H9 (cell line): ENCODE measurements around the gene PAQR5. TPM values are rescaled to one million over a fixed set of nuclear protein-coding genes. Genes with fewer than 3 reads are reported as not detected.

Experiments used
- DNase-seq: peaks from one replicate; pipeline ENCODE4 v3.0.0-alpha.2; 2017
- H2AFZ ChIP-seq: one replicate; pipeline ENCODE4 v1.6.1; 2013; ENCODE audit warnings: mild to moderate bottlenecking, low read length, control low read depth, moderate library complexity
- H2AK5ac ChIP-seq: 2 replicates; pipeline ENCODE4 v1.6.1; 2013; ENCODE audit warnings: low read length, control low read depth, mixed read lengths; ENCODE audit not compliant: insufficient read length
- H2BK120ac ChIP-seq: one replicate; pipeline ENCODE4 v1.6.1; 2013; ENCODE audit warnings: low read depth, mild to moderate bottlenecking, low read length, control low read depth, inconsistent platforms; ENCODE audit not compliant: poor library complexity, severe bottlenecking
- H2BK12ac ChIP-seq: 2 replicates; pipeline ENCODE4 v1.6.1; 2013; ENCODE audit warnings: low read length, control low read depth, mixed read lengths, low read depth; ENCODE audit not compliant: insufficient read length
- H2BK15ac ChIP-seq: 2 replicates; pipeline ENCODE4 v1.6.1; 2013; ENCODE audit warnings: low read depth, low read length, control low read depth
- H2BK20ac ChIP-seq: one replicate; pipeline ENCODE4 v1.6.1; 2013; ENCODE audit warnings: low read depth, mild to moderate bottlenecking, low read length, control low read depth, inconsistent platforms; ENCODE audit not compliant: poor library complexity, severe bottlenecking
- H2BK5ac ChIP-seq: 2 replicates; pipeline ENCODE4 v1.6.1; 2013; ENCODE audit warnings: low read length, control low read depth, mixed read lengths; ENCODE audit not compliant: insufficient read length
- H3K14ac ChIP-seq: 2 replicates; pipeline ENCODE4 v1.6.1; 2013; ENCODE audit warnings: low read length, control low read depth; ENCODE audit not compliant: insufficient read depth
- H3K18ac ChIP-seq: 2 replicates; pipeline ENCODE4 v1.6.1; 2013; ENCODE audit warnings: low read depth, mild to moderate bottlenecking, mixed read lengths, low read length, control low read depth; ENCODE audit not compliant: insufficient read length
- H3K23ac ChIP-seq: 2 replicates; pipeline ENCODE4 v1.6.1; 2013; ENCODE audit warnings: low read length, control low read depth, mixed read lengths, low read depth; ENCODE audit not compliant: insufficient read length
- H3K23me2 ChIP-seq: 2 replicates; pipeline ENCODE4 v1.6.1; 2013; ENCODE audit warnings: low read depth, mild to moderate bottlenecking, mixed read lengths, low read length, control low read depth; ENCODE audit not compliant: insufficient read length, poor library complexity, severe bottlenecking
- H3K27ac ChIP-seq: 2 replicates; pipeline ENCODE4 v1.5.1; 2013; ENCODE audit warnings: low read length, control low read depth, mixed read lengths, low read depth; ENCODE audit not compliant: insufficient read length
- H3K27me3 ChIP-seq: 2 replicates; pipeline ENCODE4 v1.6.1; 2013; ENCODE audit warnings: low read length, control low read depth, inconsistent platforms; ENCODE audit not compliant: insufficient read depth
- H3K4ac ChIP-seq: 2 replicates; pipeline ENCODE4 v1.6.1; 2013; ENCODE audit warnings: low read depth, mild to moderate bottlenecking, control low read depth, inconsistent platforms, low read length, moderate library complexity
- H3K4me1 ChIP-seq: 2 replicates; pipeline ENCODE4 v1.6.1; 2013; ENCODE audit warnings: low read length, control low read depth, inconsistent platforms; ENCODE audit not compliant: insufficient read depth
- H3K4me2 ChIP-seq: 2 replicates; pipeline ENCODE4 v1.6.1; 2013; ENCODE audit warnings: low read length, control low read depth, mixed read lengths; ENCODE audit not compliant: insufficient read length, insufficient read depth
- H3K56ac ChIP-seq: 2 replicates; pipeline ENCODE4 v1.6.1; 2013; ENCODE audit warnings: low read depth, mild to moderate bottlenecking, mixed read lengths, low read length, control low read depth; ENCODE audit not compliant: insufficient read length
- H3K79me1 ChIP-seq: 2 replicates; pipeline ENCODE4 v1.6.1; 2013; ENCODE audit warnings: low read depth, mild to moderate bottlenecking, moderate library complexity, low read length, control low read depth, inconsistent platforms; ENCODE audit not compliant: insufficient read depth, poor library complexity, severe bottlenecking
- H3K79me2 ChIP-seq: 2 replicates; pipeline ENCODE4 v1.6.1; 2013; ENCODE audit warnings: low read length, control low read depth, inconsistent platforms; ENCODE audit not compliant: insufficient read depth
- H3K9ac ChIP-seq: 2 replicates; pipeline ENCODE4 v1.6.1; 2013; ENCODE audit warnings: low read length, control low read depth, mixed read lengths; ENCODE audit not compliant: insufficient read length; ENCODE audit errors: extremely low read depth
- H3K9me3 ChIP-seq: one replicate; pipeline ENCODE4 v1.6.1; 2013; ENCODE audit warnings: low read depth, low read length, inconsistent platforms; ENCODE audit not compliant: control insufficient read depth
- H3T11ph ChIP-seq: one replicate; pipeline ENCODE4 v1.6.1; 2013; ENCODE audit warnings: mild to moderate bottlenecking, low read length, control low read depth, inconsistent platforms
- H4K20me1 ChIP-seq: one replicate; pipeline ENCODE4 v1.6.1; 2013; ENCODE audit not compliant: control insufficient read depth, insufficient read length, insufficient read depth
- H4K5ac ChIP-seq: 2 replicates; pipeline ENCODE4 v1.6.1; 2013; ENCODE audit warnings: low read depth, mild to moderate bottlenecking, mixed read lengths, low read length, control low read depth; ENCODE audit not compliant: insufficient read length
- H4K8ac ChIP-seq: replicated peaks from 2 replicates; pipeline ENCODE4 v1.6.1; 2013; ENCODE audit warnings: low read length, control low read depth, mixed read lengths, low read depth; ENCODE audit not compliant: insufficient read length
- H4K91ac ChIP-seq: 2 replicates; pipeline ENCODE4 v1.6.1; 2013; ENCODE audit warnings: low read depth, mild to moderate bottlenecking, moderate library complexity, mixed read lengths, low read length, control low read depth; ENCODE audit not compliant: insufficient read length
- H3K27ac Mint-ChIP-seq, 3 experiments: 2 replicates in 2 of 3; 3 replicates in 1 of 3; pipeline ENCODE4 v1.8.0; 2020 to 2021; ENCODE audit warnings: mixed read lengths in 3 of 3, mild to moderate bottlenecking in 1 of 3, moderate library complexity in 1 of 3
- H3K27me3 Mint-ChIP-seq: 2 replicates; pipeline ENCODE4 v1.8.0; 2021; ENCODE audit warnings: low read depth, mild to moderate bottlenecking, moderate library complexity, mixed read lengths
- H3K36me3 Mint-ChIP-seq, 3 experiments: 2 replicates in 2 of 3; 3 replicates in 1 of 3; pipeline ENCODE4 v1.8.0; 2020 to 2021; ENCODE audit warnings: low read depth in 3 of 3, mixed read lengths in 3 of 3; ENCODE audit not compliant: insufficient read depth in 1 of 3
- H3K4me1 Mint-ChIP-seq, 2 experiments: 2 replicates each; pipeline ENCODE4 v1.8.0; 2020; ENCODE audit warnings: mixed read lengths in 2 of 2
- H3K4me3 Mint-ChIP-seq, 2 experiments: 2 replicates in 1 of 2; 3 replicates in 1 of 2; pipeline ENCODE4 v1.8.0; 2020 to 2021; ENCODE audit warnings: mild to moderate bottlenecking in 2 of 2, mixed read lengths in 2 of 2, moderate library complexity in 1 of 2
- H3K9me3 Mint-ChIP-seq, 2 experiments: 2 replicates in 1 of 2; 3 replicates in 1 of 2; pipeline ENCODE4 v1.8.0; 2020; ENCODE audit warnings: mild to moderate bottlenecking in 2 of 2, mixed read lengths in 2 of 2, moderate library complexity in 1 of 2
- WGBS: extraction: QIAGEN DNeasy Blood & Tissue Kit; methylation state at CpG from one replicate; pipeline ENCODE4 v1.1.7; 2013; ENCODE audit warnings: missing lambda C conversion rate, low lambda C conversion rate, mixed read lengths; ENCODE audit not compliant: insufficient read length; ENCODE audit errors: extremely low coverage; 5-methylcytosine and 5-hydroxymethylcytosine counted together
- total RNA-seq: library from RNA; stranded (reverse); gene quantifications from 2 replicates; pipeline ENCODE4 v1.2.1, GENCODE V29; 2021
- TF ChIP-seq, protein P1 (sequence below): fragments of 200-600 bp; sonication (generic); conservative IDR thresholded peaks from 3 replicates; pipeline ENCODE4 v1.8.0; 2021; ENCODE audit warnings: antibody characterized with exemption, mild to moderate bottlenecking

The PAQR5 gene
- total RNA-seq, 1 experiment from 2014 or later = 1.6 TPM

DNA sequence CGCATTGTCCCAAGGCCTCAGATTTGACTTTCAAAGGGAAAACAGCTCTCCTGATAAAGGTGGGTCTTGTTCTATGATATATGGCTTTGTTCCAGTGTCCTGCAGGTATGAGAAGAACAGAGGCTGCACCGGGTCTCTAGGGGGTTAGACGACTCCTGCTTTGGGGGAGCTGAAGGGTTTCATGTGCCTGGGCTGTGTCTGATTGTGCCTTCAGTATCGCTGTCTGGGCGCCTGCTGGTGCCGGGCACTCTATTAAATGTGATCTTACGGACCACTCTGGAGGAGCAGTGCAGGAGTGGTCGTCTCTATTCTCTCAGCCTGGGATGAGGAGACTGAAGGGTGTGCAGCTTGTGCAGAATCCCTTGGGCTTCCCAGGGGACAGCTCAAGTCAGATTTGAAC lies 16.0 kb downstream of the PAQR5 start:
- Histone ChIP-seq H3K18ac (no peak overlapping the region), H3K56ac (no peak overlapping the region), H3K9me3 (no peaks in the 10 kb centered on the region), H3K9ac (no peak overlapping the region), H3K4me2 (no peak overlapping the region), H3K79me1 (no peaks in the 10 kb centered on the region), H2BK15ac (no peak overlapping the region), H4K91ac (no peak overlapping the region), H3K79me2 (no peaks in the 10 kb centered on the region), H2AK5ac (no peak overlapping the region), H4K8ac (no peak overlapping the region), H3K4me1 (no peaks in the 10 kb centered on the region), H3K27ac (no peak overlapping the region), H3K23ac (no peak overlapping the region), H3K14ac (no peak overlapping the region), H3K27me3 (no peaks in the 10 kb centered on the region), H3K4ac (no peak overlapping the region), H2BK12ac (no peak overlapping the region), H3K23me2 (no peaks in the 10 kb centered on the region), H2BK120ac (no peak overlapping the region), H3T11ph (no peak overlapping the region), H4K5ac (no peak overlapping the region), H4K20me1 (no peaks in the 10 kb centered on the region), H2BK20ac (no peak overlapping the region), H2BK5ac (no peak overlapping the region), H2AFZ (no peak overlapping the region)
- TF ChIP-seq, protein P1, sequence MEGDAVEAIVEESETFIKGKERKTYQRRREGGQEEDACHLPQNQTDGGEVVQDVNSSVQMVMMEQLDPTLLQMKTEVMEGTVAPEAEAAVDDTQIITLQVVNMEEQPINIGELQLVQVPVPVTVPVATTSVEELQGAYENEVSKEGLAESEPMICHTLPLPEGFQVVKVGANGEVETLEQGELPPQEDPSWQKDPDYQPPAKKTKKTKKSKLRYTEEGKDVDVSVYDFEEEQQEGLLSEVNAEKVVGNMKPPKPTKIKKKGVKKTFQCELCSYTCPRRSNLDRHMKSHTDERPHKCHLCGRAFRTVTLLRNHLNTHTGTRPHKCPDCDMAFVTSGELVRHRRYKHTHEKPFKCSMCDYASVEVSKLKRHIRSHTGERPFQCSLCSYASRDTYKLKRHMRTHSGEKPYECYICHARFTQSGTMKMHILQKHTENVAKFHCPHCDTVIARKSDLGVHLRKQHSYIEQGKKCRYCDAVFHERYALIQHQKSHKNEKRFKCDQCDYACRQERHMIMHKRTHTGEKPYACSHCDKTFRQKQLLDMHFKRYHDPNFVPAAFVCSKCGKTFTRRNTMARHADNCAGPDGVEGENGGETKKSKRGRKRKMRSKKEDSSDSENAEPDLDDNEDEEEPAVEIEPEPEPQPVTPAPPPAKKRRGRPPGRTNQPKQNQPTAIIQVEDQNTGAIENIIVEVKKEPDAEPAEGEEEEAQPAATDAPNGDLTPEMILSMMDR = no peak
- Mint-ChIP-seq H3K4me1 (peaks cover 16 to 34% of the 10 kb centered on the region in 2 experiments), H3K27ac (peak overlapping the region in 2 of 3 experiments; percentile 29 to 66; a peak in 3 of 7 replicates), H3K4me3 (no peak overlapping the region), H3K27me3 (peaks cover 9% of the 10 kb centered on the region), H3K9me3 (no peaks in the 10 kb centered on the region), H3K36me3 (no peaks in the 10 kb centered on the region)
- DNase-seq = no peak
- WGBS = no CpG with 5 or more reads among the region's 8 CpGs
